ENCODE results near the gene TUBB2B. TPM values are rescaled to one million over a fixed set of nuclear protein-coding genes. Genes with fewer than 3 reads are reported as not detected.
A peak's percentile ranks its signal among the peaks of the same experiment; 100 is the strongest.

TUBB2B gene
- total RNA-seq (6.8 TPM), polyA plus RNA-seq (4.3 TPM)
- long read RNA-seq, donor 1: 0 reads
- long read RNA-seq, donor 2: 0 reads
- long read RNA-seq, donor 3, partial matches to known transcripts: 0 of 2 reads
- long read RNA-seq, donor 3, other reads (novel, unspliced or antisense): 0 of 2 reads
- long read RNA-seq, donor 4, partial matches to known transcripts: 0 of 1 reads
- long read RNA-seq, donor 4, other reads (novel, unspliced or antisense): 0 of 1 reads
- long read RNA-seq, donor 5, transcript TUBB2B-201 (4 exons, 2,020 nt): major isoform, 16 of 16 reads
- long read RNA-seq, donor 5, partial matches to known transcripts: 0 of 16 reads
- long read RNA-seq, donor 5, other reads (novel, unspliced or antisense): 0 of 16 reads
- long read RNA-seq, donor 6, partial matches to known transcripts: 0 of 4 reads
- long read RNA-seq, donor 6, other reads (novel, unspliced or antisense): 0 of 4 reads
- long read RNA-seq, donor 7, partial matches to known transcripts: 0 of 2 reads
- long read RNA-seq, donor 7, other reads (novel, unspliced or antisense): 0 of 2 reads
- long read RNA-seq, donor 8, partial matches to known transcripts: 0 of 3 reads
- long read RNA-seq, donor 8, other reads (novel, unspliced or antisense): 0 of 3 reads
- long read RNA-seq, donor 9, partial matches to known transcripts: 0 of 1 reads
- long read RNA-seq, donor 9, other reads (novel, unspliced or antisense): 0 of 1 reads
- long read RNA-seq, donor 10, partial matches to known transcripts: 0 of 1 reads
- long read RNA-seq, donor 10, other reads (novel, unspliced or antisense): 0 of 1 reads

GRCh38 chr6:3227363-3228045, at the start of gene TUBB2B:
TUBB2B (minus strand) TSS chr6:3227653; CDS start chr6:3227543, 110 bp downstream.
- H3K36me3 ChIP-seq (ENCODE audit: control insufficient read depth in 2 of 2, insufficient read depth in 2 of 2, low read length in 1 of 2): no peaks in the 10 kb centered on the region
- no peak within 1 kb of the TSS for H3K27ac ChIP-seq (ENCODE audit: low read depth in 1 of 2, low read length in 1 of 2)
- H3K27me3 ChIP-seq (ENCODE audit: control insufficient read depth in 2 of 2, insufficient read depth in 1 of 2, low read length in 1 of 2): peaks cover 67 to 87% of the 10 kb centered on the region in 2 donors
- peaks cover 6 to 45% of the 10 kb centered on the region in 2 donors for H3K4me1 ChIP-seq (ENCODE audit: control insufficient read depth in 2 of 2, insufficient read depth in 2 of 2, low read length in 2 of 2)
- WGBS: 4% methylated on average over 66 of the region's 66 CpGs
- H3K9me3 ChIP-seq (ENCODE audit: control insufficient read depth in 2 of 2, insufficient read depth in 1 of 2, low read length in 1 of 2): peaks cover 0 to 17% of the 10 kb centered on the region in 2 donors
- H3K4me3 ChIP-seq (ENCODE audit: low read length in 2 of 2): peak within 1 kb of the TSS in 1 of 2 donors; percentile 33
- DNase-seq (ENCODE audit: low read depth in 6 of 9, low spot score in 9 of 9): no peak

GRCh38 chr6:3277251-3277650, 49.8 kb upstream of the TUBB2B start:
- 98% methylated on average over 12 of the region's 12 CpGs for WGBS
- Histone ChIP-seq H3K4me3 (ENCODE audit: low read length in 2 of 2) (no peak overlapping the region), H3K27me3 (ENCODE audit: control insufficient read depth in 2 of 2, insufficient read depth in 1 of 2, low read length in 1 of 2) (no peaks in the 10 kb centered on the region), H3K9me3 (ENCODE audit: control insufficient read depth in 2 of 2, insufficient read depth in 1 of 2, low read length in 1 of 2) (no peaks in the 10 kb centered on the region), H3K4me1 (ENCODE audit: control insufficient read depth in 2 of 2, insufficient read depth in 2 of 2, low read length in 2 of 2) (no peaks in the 10 kb centered on the region), H3K27ac (ENCODE audit: low read depth in 1 of 2, low read length in 1 of 2) (no peak overlapping the region), H3K36me3 (ENCODE audit: control insufficient read depth in 2 of 2, insufficient read depth in 2 of 2, low read length in 1 of 2) (peaks cover 4 to 24% of the 10 kb centered on the region in 2 donors)
- DNase-seq (ENCODE audit: low read depth in 6 of 9, low spot score in 9 of 9): no peak

- 95% methylated on average over 20 of the region's 20 CpGs for WGBS
- Histone ChIP-seq H3K27me3 (ENCODE audit: control insufficient read depth in 2 of 2, insufficient read depth in 1 of 2, low read length in 1 of 2) (no peaks in the 10 kb centered on the region), H3K36me3 (ENCODE audit: control insufficient read depth in 2 of 2, insufficient read depth in 2 of 2, low read length in 1 of 2) (peaks cover 12 to 32% of the 10 kb centered on the region in 2 donors), H3K27ac (ENCODE audit: low read depth in 1 of 2, low read length in 1 of 2) (no peak overlapping the region), H3K4me3 (ENCODE audit: low read length in 2 of 2) (no peak overlapping the region), H3K9me3 (ENCODE audit: control insufficient read depth in 2 of 2, insufficient read depth in 1 of 2, low read length in 1 of 2) (no peaks in the 10 kb centered on the region), H3K4me1 (ENCODE audit: control insufficient read depth in 2 of 2, insufficient read depth in 2 of 2, low read length in 2 of 2) (no peaks in the 10 kb centered on the region)
- no peak for DNase-seq (ENCODE audit: low read depth in 6 of 9, low spot score in 9 of 9)
Observed at GRCh38 chr6:3276174-3277167, 49.0 kb upstream of the TUBB2B start.

GRCh38 chr6:3273707-3274521, 46.5 kb upstream of the TUBB2B start:
- Histone ChIP-seq H3K4me1 (ENCODE audit: control insufficient read depth in 2 of 2, insufficient read depth in 2 of 2, low read length in 2 of 2) (no peaks in the 10 kb centered on the region), H3K27ac (ENCODE audit: low read depth in 1 of 2, low read length in 1 of 2) (no peak overlapping the region), H3K27me3 (ENCODE audit: control insufficient read depth in 2 of 2, insufficient read depth in 1 of 2, low read length in 1 of 2) (no peaks in the 10 kb centered on the region), H3K9me3 (ENCODE audit: control insufficient read depth in 2 of 2, insufficient read depth in 1 of 2, low read length in 1 of 2) (no peaks in the 10 kb centered on the region), H3K36me3 (ENCODE audit: control insufficient read depth in 2 of 2, insufficient read depth in 2 of 2, low read length in 1 of 2) (peaks cover 28 to 49% of the 10 kb centered on the region in 2 donors), H3K4me3 (ENCODE audit: low read length in 2 of 2) (no peak overlapping the region)
- DNase-seq (ENCODE audit: low read depth in 6 of 9, low spot score in 9 of 9): no peak
- 97% methylated on average over 9 of the region's 9 CpGs for WGBS

- DNase-seq (ENCODE audit: low read depth in 6 of 9, low spot score in 9 of 9): no peak
- H3K9me3 ChIP-seq (ENCODE audit: control insufficient read depth in 2 of 2, insufficient read depth in 1 of 2, low read length in 1 of 2): no peaks in the 10 kb centered on the region
- H3K4me1 ChIP-seq (ENCODE audit: control insufficient read depth in 2 of 2, insufficient read depth in 2 of 2, low read length in 2 of 2): no peaks in the 10 kb centered on the region
- no peaks in the 10 kb centered on the region for H3K27me3 ChIP-seq (ENCODE audit: control insufficient read depth in 2 of 2, insufficient read depth in 1 of 2, low read length in 1 of 2)
- WGBS: 96% methylated on average over 32 of the region's 32 CpGs
- no peak overlapping the region for H3K27ac ChIP-seq (ENCODE audit: low read depth in 1 of 2, low read length in 1 of 2)
- peaks cover 28 to 54% of the 10 kb centered on the region in 2 donors for H3K36me3 ChIP-seq (ENCODE audit: control insufficient read depth in 2 of 2, insufficient read depth in 2 of 2, low read length in 1 of 2)
- no peak overlapping the region for H3K4me3 ChIP-seq (ENCODE audit: low read length in 2 of 2)
Observed at GRCh38 chr6:3272911-3273547, 45.6 kb upstream of the TUBB2B start.

GRCh38 chr6:3271756-3272155, 44.3 kb upstream of the TUBB2B start:
- 97% methylated on average over 13 of the region's 13 CpGs for WGBS
- Histone ChIP-seq H3K4me1 (ENCODE audit: control insufficient read depth in 2 of 2, insufficient read depth in 2 of 2, low read length in 2 of 2) (no peaks in the 10 kb centered on the region), H3K27me3 (ENCODE audit: control insufficient read depth in 2 of 2, insufficient read depth in 1 of 2, low read length in 1 of 2) (no peaks in the 10 kb centered on the region), H3K4me3 (ENCODE audit: low read length in 2 of 2) (no peak overlapping the region), H3K27ac (ENCODE audit: low read depth in 1 of 2, low read length in 1 of 2) (no peak overlapping the region), H3K36me3 (ENCODE audit: control insufficient read depth in 2 of 2, insufficient read depth in 2 of 2, low read length in 1 of 2) (peaks cover 28 to 55% of the 10 kb centered on the region in 2 donors), H3K9me3 (ENCODE audit: control insufficient read depth in 2 of 2, insufficient read depth in 1 of 2, low read length in 1 of 2) (no peaks in the 10 kb centered on the region)
- DNase-seq (ENCODE audit: low read depth in 6 of 9, low spot score in 9 of 9): no peak

GRCh38 chr6:3270258-3270657, 42.8 kb upstream of the TUBB2B start:
- peaks cover 28 to 63% of the 10 kb centered on the region in 2 donors for H3K36me3 ChIP-seq (ENCODE audit: control insufficient read depth in 2 of 2, insufficient read depth in 2 of 2, low read length in 1 of 2)
- H3K27me3 ChIP-seq (ENCODE audit: control insufficient read depth in 2 of 2, insufficient read depth in 1 of 2, low read length in 1 of 2): no peaks in the 10 kb centered on the region
- no peaks in the 10 kb centered on the region for H3K9me3 ChIP-seq (ENCODE audit: control insufficient read depth in 2 of 2, insufficient read depth in 1 of 2, low read length in 1 of 2)
- 87% methylated on average over 15 of the region's 15 CpGs for WGBS
- H3K27ac ChIP-seq (ENCODE audit: low read depth in 1 of 2, low read length in 1 of 2): no peak overlapping the region
- DNase-seq (ENCODE audit: low read depth in 6 of 9, low spot score in 9 of 9): no peak
- no peaks in the 10 kb centered on the region for H3K4me1 ChIP-seq (ENCODE audit: control insufficient read depth in 2 of 2, insufficient read depth in 2 of 2, low read length in 2 of 2)
- H3K4me3 ChIP-seq (ENCODE audit: low read length in 2 of 2): no peak overlapping the region

Data from thymus (tissue), 14 donors.